Germinal center (tissue), 1 donor: ENCODE measurements around the gene GNAS-AS1.
A peak's percentile ranks its signal among the peaks of the same experiment; 100 is the strongest.

ENCODE experiments used
- DNase-seq: peaks from one replicate; pipeline ENCODE4 v3.0.0; 2012; ENCODE audit warnings: mixed read lengths, low spot score

Gene GNAS-AS1

GRCh38 chr20:58855506-58856389 lies 5.0 kb upstream of the GNAS-AS1 start:
- no peak for DNase-seq

GRCh38 chr20:58854638-58855471 lies 4.2 kb upstream of the GNAS-AS1 start:
- DNase-seq: no peak

DNA sequence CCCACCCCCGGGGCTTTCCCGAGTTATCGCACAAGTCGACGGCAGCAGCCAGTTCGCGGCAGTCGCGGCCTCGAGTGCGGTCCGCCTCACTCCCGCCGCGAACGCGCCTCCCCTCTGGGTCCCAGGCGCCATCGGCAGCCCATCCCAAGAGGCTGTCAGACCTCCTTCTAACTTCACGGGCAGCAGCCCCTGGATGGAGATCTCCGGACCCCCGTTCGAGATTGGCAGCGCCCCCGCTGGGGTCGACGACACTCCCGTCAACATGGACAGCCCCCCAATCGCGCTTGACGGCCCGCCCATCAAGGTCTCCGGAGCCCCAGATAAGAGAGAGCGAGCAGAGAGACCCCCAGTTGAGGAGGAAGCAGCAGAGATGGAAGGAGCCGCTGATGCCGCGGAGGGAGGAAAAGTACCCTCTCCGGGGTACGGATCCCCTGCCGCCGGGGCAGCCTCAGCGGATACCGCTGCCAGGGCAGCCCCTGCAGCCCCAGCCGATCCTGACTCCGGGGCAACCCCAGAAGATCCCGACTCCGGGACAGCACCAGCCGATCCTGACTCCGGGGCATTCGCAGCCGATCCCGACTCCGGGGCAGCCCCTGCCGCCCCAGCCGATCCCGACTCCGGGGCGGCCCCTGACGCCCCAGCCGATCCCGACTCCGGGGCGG lies 3.4 kb upstream of the GNAS-AS1 start:
- DNase-seq: no peak

- DNase-seq: no peak
These were observed 2.8 kb upstream of the GNAS-AS1 start for GRCh38 chr20:58853466-58853865.

GRCh38 chr20:58852543-58853271 lies 2.0 kb upstream of the GNAS-AS1 start, which contains the start of gene GNAS:
Gene GNAS, plus strand, starts transcription at chr20:58852716.
- DNase-seq: peak; percentile 70

- no peak for DNase-seq
These were observed 1.3 kb upstream of the GNAS-AS1 start for GRCh38 chr20:58851969-58852458.

- DNase-seq: peak; percentile 12
These were observed 693 bp upstream of the GNAS-AS1 start for GRCh38 chr20:58851221-58851968.

DNA sequence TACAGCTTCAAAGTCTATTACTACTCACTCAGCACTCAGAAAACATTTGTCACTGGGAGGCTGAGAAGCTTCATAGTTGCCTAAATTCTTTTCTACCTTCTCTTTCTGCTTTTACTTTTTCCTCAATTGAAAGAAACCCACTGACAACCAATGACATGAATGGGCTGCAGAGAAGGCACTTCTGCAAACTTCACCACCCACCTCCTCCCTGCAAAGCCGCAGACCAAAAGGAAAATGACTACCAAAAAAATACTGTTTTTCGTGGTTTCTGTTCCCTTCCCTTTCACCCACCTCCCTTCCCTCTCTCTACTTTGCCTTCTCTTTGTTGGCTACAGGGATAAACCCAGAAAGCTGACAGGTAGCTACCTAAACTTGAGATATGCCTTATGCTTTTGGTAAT lies 3.2 kb downstream of the GNAS-AS1 start:
- DNase-seq: no peak

DNA sequence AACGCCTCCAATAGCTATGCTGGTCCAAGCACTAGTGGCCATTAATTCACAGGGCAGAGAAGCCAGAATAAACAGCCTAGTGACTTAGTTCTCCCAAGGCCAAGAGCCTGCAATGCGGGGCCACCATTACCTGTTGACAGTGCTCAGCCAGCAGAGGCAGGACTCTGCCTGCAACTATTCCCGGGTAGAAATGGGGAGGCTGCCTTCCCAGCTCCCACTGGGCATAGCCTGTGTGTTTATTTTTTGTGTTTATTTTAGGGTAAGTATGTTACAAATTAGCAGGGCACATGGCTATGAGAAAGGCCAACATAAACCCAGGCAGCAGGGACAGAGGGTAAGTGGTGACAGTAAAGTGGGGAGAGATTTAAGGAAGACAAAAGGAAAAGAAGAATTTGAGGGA lies 5.0 kb downstream of the GNAS-AS1 start:
- DNase-seq: no peak

GRCh38 chr20:58843128-58843556 lies 7.6 kb downstream of the GNAS-AS1 start:
- no peak for DNase-seq

DNA sequence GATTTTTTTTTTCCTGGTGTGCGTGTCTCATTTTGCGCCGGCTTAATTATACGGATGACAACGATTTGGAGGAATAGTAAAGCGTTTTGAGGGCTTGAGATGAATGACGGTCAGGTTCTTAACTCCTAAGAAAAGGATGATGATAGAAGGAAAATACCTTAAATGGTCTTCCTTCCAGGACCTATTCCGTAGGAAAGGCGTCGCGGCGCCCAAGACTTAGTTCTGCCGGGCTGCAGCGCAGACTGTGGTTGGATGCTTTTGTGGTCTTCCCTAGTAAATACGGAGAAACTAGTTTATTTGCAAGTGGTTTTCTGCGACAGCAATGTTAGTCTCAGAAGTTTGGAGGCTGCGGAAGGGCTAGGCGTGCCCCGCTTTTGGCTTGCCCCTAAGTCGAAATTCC lies 8.4 kb downstream of the GNAS-AS1 start:
- no peak for DNase-seq

DNA sequence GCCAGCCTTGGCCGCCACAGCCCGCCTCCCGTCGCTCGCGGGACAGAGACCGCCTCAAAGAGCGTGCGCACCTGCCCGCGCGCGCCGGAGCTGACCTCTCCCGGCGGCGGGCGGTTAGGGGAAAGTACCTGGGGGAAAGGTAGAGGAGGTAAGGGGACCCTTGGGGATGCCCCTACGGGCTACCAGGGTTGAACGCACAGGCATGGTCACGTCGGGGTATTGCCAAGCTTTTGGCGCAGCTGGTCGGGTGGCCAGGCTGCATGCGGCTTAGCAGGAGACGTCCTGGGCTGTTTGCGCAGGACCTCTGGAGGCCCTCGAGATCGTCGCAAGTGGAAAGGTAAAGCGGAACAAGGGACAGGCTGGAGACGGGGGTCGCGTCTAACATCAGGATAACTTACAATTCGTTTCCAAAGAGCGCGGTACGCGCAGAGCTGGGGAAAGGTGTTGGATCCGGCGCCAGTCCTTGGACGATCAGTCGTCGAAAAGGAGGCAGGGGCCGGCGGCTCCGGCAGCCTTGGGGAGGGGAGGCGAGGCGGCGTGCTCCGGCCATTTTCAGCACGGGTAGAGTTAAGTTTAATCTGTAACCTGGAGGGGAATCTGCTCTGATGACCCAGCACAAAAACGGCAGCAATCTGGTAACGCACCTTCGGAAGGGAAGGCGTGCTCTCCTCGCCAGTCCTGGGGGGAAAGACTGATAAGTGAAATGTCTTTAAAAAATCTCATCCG lies 9.0 kb downstream of the GNAS-AS1 start:
- no peak for DNase-seq

DNA sequence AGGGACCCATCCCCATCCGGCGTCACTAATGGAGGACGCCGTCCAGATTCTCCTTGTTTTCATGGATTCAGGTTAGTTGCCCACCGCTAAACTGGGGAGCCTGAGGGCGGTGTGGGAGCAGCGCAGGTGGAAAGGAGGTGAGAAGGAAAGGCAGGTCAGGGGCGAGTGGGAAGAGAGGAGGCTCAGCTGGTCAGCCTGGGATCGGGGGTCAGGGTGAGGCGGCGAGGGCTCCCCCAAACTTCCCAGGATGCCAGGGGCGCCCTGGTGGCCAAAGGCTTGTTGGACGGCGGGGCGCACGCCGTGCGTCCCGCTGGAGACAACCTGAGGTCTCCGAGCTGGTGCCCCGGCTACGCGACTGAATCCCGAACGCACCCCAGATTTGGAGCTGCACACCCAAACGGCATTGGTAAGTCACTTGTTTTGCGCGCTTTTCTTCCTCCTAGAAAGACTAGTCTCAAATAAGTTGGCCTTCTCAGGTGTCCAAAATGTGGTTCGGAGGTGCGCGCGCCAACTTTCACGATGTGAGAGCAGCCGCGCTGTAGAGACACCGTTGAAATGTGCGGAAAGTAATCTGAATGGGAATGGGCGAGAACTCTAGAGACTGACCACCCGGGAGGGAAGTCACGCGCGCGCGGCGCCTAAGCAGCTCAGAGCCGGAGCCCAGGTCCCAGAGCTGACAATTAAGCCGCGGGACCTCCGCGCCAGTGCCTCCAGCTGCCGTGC lies 9.7 kb downstream of the GNAS-AS1 start:
- no peak for DNase-seq

DNA sequence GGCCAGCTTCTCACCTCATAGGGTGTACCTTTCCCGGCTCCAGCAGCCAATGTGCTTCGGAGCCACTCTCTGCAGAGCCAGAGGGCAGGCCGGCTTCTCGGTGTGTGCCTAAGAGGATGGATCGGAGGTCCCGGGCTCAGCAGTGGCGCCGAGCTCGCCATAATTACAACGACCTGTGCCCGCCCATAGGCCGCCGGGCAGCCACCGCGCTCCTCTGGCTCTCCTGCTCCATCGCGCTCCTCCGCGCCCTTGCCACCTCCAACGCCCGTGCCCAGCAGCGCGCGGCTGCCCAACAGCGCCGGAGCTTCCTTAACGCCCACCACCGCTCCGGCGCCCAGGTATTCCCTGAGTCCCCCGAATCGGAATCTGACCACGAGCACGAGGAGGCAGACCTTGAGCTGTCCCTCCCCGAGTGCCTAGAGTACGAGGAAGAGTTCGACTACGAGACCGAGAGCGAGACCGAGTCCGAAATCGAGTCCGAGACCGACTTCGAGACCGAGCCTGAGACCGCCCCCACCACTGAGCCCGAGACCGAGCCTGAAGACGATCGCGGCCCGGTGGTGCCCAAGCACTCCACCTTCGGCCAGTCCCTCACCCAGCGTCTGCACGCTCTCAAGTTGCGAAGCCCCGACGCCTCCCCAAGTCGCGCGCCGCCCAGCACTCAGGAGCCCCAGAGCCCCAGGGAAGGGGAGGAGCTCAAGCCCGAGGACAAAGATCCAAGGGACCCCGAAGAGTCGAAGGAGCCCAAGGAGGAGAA lies 10.5 kb downstream of the GNAS-AS1 start:
- DNase-seq: no peak

DNA sequence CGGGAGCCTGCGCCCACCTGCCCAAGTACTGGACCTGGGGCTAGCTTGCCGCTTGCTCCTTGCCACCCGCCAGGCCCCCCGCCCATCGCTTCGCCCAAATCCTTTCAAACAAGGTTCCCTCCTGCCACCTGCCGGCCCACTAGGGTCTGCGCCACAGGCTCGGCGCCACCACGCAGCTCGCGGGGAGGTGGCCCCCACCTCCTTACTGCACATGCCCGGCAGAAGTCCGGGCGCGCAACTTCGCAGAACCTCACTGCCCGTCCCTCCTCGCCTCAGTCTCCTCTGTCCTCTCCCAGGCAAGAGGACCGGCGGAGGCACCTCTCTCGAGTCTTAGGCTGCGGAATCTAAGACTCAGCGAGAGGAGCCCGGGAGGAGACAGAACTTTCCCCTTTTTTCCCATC lies 11.2 kb downstream of the GNAS-AS1 start:
- peak; percentile 31 for DNase-seq

DNA sequence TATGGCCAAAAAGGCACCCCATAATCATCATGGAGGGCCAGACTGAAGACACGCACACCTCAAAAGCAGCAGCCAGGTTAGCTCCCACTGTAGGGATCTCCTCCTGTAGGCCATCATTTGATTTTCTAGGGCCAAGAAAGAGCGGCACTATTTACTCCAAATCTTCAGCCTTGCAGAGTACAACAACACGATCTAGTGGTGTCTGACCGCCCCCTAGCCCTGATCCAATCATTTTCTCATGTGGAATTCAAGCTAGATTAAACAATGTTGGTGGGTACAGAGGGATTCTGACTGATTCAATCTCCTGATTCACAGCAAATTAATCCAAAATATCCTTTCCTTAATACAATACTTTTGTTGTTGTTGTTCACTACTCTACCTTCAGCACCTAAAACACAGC lies 12.5 kb downstream of the GNAS-AS1 start:
- no peak for DNase-seq

DNA sequence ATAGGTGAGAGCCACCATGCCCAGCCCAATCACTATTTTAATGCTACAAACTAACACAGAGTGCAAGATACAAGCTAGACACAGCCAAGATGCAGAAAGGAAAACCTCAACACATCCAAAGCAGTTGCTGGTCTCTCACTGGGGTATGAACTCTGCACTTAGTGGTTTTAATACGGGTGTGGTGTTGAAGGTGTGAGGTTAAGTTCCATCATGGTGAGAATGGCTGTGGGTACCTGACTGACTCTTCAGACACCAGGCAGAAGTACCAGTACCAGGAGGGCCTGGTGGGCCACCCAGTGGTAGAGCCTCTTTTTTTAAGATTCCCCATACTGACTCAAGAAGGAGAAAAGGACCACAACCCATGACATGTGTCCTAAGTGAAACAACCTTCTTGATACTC lies 13.0 kb downstream of the GNAS-AS1 start:
- no peak for DNase-seq

- no peak for DNase-seq
These were observed 14.0 kb downstream of the GNAS-AS1 start for GRCh38 chr20:58836616-58837204.
